GM19025 (cell line): Measurements from ENCODE around the gene OR8S1.
"Not testable (repeated sequence)": the region's sequence is repeated elsewhere in the genome, so short reads cannot be mapped to it uniquely, and the experiment has no call there.

Experiments
- ATAC-seq: cut with Tn5 transposase; IDR thresholded peaks from one replicate; pipeline ENCODE4 v1.9.1; 2021; ENCODE audit warnings: mild to moderate bottlenecking, low read depth, moderate library complexity; ENCODE audit not compliant: unreplicated experiment

Gene OR8S1

DNA sequence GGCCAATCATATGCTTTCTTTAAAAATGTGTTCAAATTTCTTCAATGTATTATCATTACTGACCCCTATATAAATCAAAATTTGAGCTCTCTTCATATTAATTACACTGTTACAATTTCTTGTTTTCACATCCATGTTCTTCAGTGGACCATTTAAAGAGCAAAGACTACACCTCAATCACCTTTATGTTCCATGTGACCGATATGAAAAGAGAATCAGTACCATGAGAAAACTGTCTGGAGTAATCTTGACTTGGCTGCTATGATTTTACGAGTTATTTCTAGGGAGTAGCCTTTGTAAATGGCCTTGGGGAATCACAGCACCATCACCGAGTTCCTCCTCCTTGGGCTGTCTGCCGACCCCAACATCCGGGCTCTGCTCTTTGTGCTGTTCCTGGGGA is at the start of gene OR8S1:
Gene OR8S1, plus strand, starts transcription at position 301 of the 400 bp plus-strand sequence. Its CDS starts 0 bp downstream, at position 301.
- ATAC-seq = no peak

DNA sequence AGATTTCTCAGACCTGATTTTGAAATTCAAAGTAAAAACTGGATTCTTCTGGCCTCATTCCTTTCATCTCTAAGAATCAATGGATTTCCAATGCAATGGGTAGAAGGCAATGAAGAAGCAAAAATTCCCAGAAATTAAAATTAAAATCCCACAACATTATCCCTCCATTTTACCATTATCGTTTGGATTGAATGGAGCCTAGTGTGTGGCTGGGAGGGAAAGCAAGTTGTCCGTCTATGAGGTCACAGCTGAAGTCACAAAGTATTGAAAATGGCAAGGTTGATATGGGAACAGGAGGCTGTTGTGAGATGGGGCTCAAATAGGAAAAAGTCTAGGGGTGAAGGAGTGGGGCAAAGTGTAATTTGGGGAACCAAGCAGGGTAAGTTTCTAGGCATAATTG is 43.2 kb upstream of the OR8S1 start, which contains the start of gene C12orf54:
Gene C12orf54, plus strand, starts transcription at position 301 of the 400 bp plus-strand sequence. CDS start 799 bp downstream, outside the sequence.
- no peak for ATAC-seq

GRCh38 chr12:48482930-48483329 is 42.5 kb upstream of the OR8S1 start:
- ATAC-seq = no peak

- no peak for ATAC-seq
These were observed 39.2 kb upstream of the OR8S1 start for GRCh38 chr12:48486261-48486660.

DNA sequence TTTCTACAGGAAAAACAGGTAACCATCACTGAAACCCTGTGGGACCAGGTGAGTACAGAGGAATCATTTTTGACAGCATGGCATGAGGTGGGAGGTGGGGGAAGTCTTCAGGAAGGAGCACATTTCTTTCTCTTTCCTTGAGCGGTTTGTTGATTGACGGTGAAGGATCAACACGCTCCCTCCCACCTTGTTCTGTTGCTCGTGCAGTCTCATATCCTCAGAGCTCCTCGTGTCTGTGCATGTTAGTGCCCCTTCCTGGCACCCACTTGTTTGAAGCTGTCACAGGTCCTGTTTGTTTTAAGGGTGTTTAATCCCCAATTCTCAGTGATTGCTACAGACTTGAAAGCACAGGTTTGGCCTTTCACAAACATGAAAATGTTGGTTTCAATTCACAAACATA is 38.8 kb upstream of the OR8S1 start:
- ATAC-seq = no peak

GRCh38 chr12:48489012-48489411 is 36.4 kb upstream of the OR8S1 start:
- peak; percentile 94 for ATAC-seq

DNA sequence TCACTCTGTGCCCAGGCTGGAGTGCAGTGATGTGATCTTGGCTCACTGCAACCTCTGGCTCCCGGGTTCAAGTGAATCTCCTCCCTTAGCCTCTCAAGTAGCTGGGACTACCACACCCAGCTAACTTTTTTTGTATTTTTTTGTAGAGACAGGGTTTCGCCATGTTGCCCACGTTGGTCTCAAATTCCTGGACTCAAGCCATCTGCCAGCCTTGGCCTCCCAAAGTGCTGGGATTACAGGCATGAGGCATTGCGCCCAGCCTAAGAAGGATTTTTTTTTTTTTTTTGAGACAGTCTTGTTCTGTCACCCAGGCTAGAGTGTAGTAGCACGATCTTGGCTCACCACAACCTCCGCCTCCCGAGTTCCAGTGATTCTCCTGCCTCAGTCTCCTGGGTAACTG is 36.0 kb upstream of the OR8S1 start:
- not testable (repeated sequence) for ATAC-seq

DNA sequence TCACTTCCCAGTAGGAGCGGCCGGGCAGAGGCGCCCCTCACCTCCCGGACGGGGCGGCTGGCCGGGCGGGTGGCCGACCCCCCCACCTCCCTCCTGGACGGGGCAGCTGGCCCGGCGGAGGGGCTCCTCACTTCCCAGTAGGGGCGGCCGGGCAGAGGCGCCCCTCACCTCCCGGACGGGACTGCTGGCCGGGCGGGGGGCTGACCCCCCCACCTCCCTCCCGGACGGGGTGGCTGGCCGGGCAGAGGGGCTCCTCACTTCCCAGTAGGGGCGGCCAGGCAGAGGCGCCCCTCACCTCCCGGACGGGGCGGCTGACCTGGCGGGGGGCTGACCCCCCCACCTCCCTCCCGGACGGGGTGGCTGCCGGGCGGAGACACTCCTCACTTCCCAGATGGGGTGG is 25.2 kb upstream of the OR8S1 start:
- ATAC-seq = not testable (repeated sequence)

- ATAC-seq = not testable (repeated sequence)
These were observed 18.6 kb upstream of the OR8S1 start for GRCh38 chr12:48506836-48507235.

DNA sequence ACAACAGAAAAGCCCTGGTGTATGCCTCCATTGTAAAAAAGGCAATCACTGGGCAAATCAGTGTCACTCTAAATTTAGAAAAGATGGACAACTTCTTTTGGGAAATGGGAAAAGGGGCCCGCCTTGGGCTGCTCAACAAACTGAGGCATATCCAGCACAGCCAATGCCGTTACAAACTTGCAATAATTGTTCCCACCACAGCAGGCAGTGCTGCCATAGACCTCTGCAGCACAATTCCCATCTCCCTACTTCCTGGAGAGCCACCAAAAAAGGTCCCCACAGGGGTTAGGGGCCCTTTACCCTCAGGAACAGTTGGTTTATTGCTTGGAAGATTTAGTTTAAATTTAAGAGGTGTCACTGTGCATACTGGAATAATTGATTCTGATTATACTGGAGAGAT is 16.4 kb upstream of the OR8S1 start:
- ATAC-seq = no peak

DNA sequence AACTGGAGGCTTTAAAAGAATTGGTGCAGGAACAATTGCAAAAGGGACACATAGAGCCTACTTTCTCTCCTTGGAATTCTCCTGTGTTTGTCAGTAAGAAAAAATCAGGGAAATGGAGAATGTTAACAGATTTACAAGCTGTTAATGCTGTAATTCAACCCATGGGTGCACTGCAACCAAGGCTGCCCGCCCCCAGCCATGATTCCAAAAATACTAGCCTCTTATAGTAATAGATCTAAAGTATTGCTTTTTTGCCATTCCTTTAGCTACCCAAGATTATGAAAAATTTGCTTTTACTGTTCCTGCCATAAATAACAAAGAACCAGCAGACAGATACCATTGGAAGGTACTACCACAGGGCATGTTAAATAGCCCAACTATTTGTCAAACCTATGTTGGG is 15.3 kb upstream of the OR8S1 start:
- no peak for ATAC-seq

DNA sequence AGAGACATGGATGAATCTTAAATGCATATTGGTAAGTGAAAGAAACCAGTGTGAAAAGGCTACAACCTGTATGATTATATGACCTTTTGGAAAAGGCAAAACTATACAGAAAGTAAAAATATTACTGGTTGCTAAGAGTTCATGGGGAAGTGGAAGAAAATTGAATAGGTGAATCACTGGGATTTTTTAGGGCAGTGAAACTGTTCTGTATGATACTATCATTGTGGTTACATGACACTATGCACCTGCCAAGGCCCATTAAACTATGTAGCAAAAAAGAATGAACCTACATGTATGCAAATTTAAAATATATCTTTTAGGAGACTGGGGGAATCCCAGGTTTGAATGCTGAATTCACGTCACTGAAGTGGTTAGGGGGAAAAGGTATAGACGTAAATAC is 12.6 kb upstream of the OR8S1 start:
- ATAC-seq = no peak

DNA sequence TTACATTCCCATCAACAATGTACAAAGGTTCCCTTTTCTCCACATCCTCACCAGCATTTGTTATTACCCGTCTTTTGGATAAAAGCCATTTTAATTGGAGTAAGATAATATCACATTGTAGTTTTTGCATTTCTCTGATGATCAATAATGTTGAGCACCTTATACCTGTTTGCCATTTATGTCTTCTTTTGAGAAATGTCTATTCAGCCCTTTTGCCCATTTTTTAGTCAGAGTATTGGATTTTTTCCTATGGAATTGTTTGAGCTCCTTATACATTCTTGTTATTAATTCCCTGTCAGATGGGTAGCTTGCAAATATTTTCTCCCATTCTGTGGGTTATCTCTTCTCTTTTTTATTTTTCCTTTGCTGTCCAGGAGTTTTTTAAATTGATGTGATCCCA is 10.7 kb upstream of the OR8S1 start:
- no peak for ATAC-seq

DNA sequence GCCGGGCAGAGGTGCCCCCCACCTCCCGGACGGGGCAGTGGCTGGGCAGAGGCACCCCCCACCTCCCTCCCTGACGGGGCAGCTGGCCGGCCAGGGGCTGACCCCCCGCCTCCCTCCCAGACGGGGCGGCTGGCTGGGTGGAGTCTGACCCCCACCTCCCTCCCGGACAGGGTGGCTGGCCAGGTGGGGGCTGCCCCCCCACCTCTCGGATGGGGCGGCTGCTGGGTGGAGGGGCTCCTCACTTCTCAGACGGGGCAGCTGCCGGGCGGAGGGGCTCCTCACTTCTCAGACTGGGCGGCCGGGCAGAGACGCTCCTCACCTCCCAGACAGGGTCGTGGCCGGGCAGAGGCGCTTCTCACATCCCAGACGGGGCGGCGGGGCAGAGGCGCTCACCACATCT is 5.1 kb upstream of the OR8S1 start:
- ATAC-seq = not testable (repeated sequence)

DNA sequence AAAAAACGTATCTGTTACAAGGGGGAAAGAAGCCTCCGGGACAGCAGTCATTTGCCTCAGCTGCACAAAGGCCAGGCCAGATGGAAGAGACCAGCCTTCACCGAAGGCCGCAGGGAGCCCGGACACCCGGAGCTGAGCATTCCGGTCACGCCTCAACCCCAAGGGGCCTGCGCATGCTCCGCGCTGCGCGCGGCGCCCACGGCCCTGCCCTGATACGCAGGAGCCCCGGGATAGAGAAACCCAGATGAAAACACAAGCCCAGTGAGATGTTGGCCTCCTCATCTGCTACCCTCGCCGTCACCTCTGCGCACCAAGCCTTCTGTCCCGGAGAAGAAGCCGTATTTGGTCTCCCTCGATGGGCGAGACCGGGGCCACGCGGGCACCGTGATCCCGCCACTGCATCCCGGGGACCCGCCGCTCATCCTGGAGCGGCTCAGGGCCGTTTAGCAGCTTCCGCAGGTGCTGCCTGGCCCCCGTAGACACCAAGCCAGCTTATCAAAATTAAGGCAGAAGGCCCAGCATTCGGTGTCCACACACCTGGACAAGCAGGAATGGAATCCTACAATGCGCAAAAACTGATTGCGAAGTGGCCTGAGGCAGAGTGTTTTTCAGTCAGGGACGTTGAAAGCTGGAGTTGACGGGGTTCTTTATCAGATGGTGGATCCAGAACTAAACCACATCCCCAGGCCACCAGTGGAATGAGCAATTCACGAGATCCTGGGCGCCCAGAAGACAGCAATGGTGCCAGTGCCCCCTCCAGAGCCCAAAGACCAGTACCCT is 2.6 kb downstream of the OR8S1 start:
- ATAC-seq = no peak

DNA sequence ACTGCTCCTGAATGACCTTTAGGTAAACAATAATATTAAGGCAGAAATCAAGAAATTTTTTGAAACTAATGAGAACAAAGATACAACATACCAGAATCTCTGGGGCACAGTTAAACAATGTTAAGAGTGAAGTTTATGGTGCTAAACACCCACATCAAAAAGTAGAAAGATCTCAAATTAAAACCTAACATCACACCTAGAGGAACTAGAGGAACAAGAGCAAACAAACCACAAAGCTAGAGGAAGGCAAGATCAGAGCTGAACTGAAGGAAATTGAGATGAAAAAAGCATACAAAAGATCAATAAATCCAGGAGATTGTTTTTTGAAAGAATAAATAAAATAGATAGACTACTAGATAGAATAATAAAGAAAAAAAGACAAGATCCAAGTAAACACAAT is 7.2 kb downstream of the OR8S1 start:
- ATAC-seq = no peak

DNA sequence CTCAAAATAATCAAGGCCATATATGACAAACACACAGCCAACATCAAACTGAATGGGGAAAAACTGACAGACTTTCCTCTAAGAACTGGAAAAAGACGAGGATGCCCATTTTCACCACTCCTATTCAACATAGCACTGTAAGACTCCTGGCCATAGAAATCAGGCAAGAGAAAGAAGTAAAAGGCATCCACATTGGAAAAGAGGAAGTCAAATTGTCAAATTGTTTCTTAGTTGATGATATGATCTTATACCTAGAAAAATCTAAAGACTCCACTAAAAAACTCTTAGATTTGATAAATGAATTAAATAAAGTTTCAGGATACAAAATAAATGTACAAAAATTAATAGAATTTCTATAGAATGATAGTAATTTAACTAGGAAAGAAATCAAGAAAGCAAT is 11.2 kb downstream of the OR8S1 start:
- no peak for ATAC-seq

DNA sequence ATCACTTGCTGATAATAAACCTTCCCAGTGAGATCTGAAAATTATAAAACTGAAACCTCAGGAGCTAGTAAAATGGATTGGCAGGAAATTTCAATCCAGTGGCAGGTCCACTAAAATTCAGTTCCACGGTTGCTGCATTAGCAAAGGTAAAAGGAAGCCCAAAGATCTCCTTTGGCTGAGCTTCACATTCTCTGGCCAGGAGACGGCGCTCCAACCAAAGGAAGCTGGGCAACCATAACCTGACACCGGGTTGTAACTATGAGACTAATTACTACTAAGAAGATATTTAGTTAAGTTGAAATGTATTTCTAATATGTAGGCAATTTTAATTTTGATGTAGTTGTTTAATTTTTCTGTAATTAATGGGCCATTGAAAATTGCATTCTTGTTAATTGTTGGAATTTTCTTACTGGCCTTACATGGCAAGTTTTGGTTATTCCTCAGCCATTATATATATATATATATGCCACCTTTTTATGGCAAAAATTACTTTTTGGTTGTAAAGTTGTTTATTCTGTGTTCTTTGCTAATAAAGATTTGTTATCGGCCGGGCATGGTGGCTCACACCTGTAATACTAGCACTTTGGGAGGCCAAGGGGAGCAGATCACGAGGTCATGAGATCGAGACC is 17.0 kb downstream of the OR8S1 start:
- ATAC-seq = no peak

GRCh38 chr12:48545833-48546469 is 20.5 kb downstream of the OR8S1 start:
- no peak for ATAC-seq

DNA sequence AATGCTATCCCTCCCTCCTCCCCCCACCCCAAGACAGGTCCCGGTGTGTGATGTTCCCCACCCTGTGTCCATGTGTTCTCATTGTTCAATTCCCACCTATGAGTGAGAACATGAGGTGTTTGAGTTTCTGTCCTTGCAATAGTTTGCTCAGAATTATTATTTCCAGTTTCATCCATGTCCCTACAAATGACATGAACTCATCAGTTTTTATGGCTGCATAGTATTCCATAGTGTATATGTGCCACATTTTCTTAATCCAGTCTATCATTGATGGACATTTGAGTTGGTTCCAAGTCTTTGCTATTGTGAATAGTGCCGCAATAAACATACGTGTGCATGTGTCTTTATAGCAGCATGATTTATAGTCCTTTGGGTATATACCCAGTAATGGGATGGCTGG is 21.6 kb downstream of the OR8S1 start:
- not testable (repeated sequence) for ATAC-seq

DNA sequence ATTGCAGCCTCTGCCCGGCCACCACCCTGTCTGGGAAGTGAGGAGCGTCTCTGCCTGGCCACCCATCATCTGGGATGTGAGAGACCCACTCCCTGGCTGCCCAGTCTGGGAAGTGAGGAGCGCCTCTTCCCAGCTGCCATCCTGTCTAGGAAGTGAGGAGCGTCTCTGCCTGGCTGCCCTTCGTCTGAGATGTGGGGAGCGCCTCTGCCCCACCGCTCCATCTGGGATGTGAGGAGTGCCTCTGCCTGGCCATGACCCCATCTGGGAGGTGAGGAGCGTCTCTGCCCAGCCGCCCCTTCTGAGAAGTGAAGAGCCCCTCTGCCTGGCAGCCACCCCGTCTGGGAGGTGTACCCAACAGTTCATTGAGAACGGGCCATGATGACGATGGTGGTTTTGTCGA is 26.2 kb downstream of the OR8S1 start:
- ATAC-seq = not testable (repeated sequence)
